ENCODE results near the gene EIPR1.

- TF ChIP-seq POLR2A (IDR thresholded peaks at IDR 0.05) (no peak), EP300 (IDR thresholded peaks at IDR 0.05) (no peak), CTCF (IDR thresholded peaks at IDR 0.05) (no peak)
Measured at GRCh38 chr2:3296182-3296972, 81.2 kb downstream of the EIPR1 start.
